Stimulated activated CD8-positive, alpha-beta memory T cell treated with anti-CD3 and anti-CD28 coated beads, Interleukin-15, amount 100 ng/mL, for 1 hour (primary cell): ENCODE results near the gene TUT7.
"Not testable (repeated sequence)": the region's sequence is repeated elsewhere in the genome, so short reads cannot be mapped to it uniquely, and the experiment has no call there.

Experiments
- DNase-seq: peaks from one replicate; pipeline ENCODE4 v3.0.0-alpha.2; 2020; ENCODE audit warnings: low read depth

The TUT7 gene

GRCh38 chr9:86300701-86301100, 53.5 kb downstream of the TUT7 start:
- no peak for DNase-seq

GRCh38 chr9:86298873-86299272, 55.3 kb downstream of the TUT7 start:
- no peak for DNase-seq

DNA sequence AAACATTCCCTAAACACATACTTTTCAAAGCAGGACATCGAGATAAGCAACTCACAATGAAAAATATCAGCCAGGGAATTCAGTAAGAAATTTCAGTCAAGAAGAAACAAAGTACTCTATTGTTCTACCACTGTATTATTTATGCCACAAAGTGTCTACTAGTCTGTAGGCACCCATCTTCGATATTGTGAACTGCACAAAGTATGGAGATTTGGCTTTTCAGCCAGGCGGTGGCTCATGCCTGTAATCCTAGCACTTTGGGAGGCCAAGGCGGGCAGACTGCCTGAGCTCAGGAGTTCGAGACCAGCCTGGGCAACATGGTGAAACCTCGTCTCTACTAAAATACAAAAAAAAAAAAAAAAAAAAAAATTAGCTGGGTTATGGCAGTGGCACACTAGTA, 63.9 kb downstream of the TUT7 start:
- not testable (repeated sequence) for DNase-seq

- DNase-seq, result no peak
These were observed 65.6 kb downstream of the TUT7 start for GRCh38 chr9:86288499-86289198.

DNA sequence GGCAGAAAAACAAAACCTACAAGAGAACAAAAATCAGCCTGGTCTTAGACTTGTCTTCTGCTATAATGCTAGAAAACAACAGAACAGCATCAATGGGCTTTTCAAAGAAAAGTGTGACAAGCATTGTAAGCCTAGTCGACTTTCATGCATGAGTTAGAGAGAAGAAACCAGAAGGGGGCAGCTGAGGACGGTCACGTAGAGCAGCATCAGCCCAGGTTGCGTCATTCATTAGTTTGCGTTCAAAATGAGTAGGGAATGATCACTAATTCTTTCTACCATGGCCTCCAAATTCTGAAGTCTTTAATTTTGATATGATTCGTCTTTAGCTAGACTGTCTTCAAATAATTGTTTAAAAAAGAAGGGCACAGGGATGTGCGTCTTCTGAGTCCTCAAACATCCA, 67.2 kb downstream of the TUT7 start:
- DNase-seq, result no peak

- no peak for DNase-seq
These were observed 67.9 kb downstream of the TUT7 start for GRCh38 chr9:86286278-86286677.

GRCh38 chr9:86285261-86285660, 68.9 kb downstream of the TUT7 start:
- no peak for DNase-seq

GRCh38 chr9:86282979-86283535, 71.2 kb downstream of the TUT7 start:
- DNase-seq, result no peak

DNA sequence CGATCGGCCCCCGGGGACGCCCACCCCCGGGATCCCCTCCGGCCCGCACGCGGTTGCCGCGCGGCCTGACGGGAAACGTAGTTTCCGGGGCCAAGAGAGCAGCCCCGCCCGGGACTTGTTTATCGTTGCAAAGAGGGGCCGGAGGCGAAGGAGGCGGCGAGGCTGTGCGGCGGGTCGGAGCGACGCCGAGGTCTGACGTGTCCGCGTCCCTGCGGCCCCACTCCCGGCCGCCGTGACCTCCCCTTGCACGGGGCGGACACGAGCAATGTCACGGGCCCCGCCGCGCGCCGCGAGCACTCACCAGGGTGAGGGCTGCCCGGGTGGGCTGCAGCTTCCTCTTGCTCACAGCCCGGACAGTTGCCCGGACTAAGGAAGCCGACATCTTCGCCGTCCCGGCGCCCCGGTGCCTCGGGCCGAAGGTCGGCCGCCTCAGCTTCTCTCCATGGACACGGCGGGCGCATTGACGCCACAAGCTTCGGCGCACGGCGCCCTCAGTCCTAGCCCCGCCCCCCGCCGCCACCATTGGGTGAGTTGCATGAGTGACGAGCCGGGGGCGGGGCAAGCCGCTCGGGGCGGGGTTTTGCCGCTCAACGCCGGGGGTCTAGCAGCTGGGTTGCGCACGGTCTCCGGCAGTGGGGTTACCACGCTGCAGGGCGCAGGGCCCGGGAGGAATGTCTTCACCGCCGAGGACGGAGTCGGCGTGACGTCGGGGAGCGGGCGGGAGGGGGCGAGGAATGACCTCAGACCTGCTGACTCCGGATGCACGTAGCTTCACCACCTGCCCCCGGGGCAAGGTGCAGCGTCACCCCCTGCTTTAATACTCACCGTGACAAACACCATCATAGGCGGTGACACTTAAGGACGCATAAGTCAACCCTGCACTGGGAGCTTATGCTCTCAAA, 71.9 kb downstream of the TUT7 start, which contains the start of gene ISCA1:
ISCA1 (minus strand) TSS at position 462 of the 902 bp plus-strand sequence; CDS start at position 382, 80 bp downstream.
- peak; percentile 98 for DNase-seq

DNA sequence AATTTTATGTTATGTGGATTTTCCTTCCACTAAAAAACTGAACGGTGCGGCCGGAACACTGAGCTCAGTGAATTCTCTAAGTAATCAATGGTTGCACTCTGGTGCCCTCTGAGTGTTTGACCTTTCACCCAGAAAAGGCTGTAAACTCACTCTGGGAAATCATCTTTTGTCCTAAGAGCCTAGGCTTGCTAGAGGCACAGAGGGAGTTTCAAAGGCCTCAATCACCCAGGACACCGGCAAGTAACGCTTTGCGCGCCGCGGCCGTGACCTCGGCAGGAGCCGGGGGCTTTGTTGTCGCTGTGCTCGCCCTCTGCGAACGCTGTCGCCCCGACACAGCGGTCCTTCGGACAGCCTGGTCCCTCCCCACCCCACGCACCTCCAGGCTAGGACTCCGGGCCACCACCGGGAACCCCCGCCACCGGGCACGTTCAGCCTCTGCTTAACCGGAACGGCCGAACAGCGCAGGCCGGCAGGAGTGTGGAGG, 72.6 kb downstream of the TUT7 start:
- no peak for DNase-seq

DNA sequence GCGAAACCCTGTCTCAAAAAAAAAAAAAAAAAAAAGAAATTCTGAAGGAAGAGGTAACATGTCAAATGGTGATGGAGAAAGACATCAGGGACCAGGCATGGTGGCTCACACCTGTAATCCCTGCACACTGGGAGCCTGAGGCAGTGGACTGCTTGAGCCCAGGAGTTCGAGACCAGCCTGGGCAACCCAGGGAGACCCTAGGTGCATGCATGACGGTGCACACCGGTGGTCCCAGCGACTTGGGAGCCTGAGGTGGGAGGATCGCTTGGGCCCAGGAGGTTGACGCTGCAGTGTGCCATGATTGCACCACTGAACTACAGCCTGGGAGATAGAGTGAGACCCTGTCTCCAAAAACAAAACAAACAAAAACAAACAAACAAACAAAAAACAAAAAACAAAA, 73.6 kb downstream of the TUT7 start:
- no peak for DNase-seq

GRCh38 chr9:86279839-86280238, 74.4 kb downstream of the TUT7 start:
- no peak for DNase-seq

DNA sequence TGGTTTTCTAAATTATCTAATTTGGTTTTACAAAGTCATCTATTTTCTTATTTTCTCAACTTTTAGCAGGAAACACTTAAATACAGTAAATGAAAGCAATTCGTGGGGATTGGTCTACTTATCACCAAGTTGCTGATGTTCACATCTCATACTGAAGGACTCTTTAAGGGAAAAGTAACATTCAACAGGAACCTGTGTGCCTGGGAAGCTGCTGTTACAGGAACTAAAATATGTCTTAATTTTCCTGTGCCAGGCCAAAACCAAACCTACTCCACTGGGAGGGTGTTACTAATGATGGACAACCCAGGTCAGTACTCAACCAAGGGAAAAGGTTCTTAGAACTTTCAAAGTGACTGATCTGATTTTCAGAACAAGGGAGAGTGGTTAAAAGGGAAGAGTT, 77.1 kb downstream of the TUT7 start:
- no peak for DNase-seq

DNA sequence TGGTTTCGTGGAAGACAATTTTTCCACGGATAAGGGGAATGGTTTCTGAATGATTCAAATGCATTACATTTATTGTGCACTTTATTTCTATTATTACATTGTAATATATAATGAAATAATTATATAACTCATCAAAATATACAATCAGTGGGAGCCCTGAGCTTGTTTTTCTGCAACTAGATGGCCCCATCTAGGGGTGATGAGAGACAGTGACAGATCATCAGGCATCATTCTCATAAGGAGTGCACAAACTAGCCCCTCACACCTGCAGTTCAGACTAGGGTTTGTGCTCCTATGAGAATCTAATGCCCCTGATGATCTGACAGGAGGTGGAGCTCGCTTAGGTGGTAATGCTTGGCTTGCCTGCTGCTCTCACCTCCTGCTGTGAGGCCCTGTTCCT, 78.2 kb downstream of the TUT7 start:
- no peak for DNase-seq

DNA sequence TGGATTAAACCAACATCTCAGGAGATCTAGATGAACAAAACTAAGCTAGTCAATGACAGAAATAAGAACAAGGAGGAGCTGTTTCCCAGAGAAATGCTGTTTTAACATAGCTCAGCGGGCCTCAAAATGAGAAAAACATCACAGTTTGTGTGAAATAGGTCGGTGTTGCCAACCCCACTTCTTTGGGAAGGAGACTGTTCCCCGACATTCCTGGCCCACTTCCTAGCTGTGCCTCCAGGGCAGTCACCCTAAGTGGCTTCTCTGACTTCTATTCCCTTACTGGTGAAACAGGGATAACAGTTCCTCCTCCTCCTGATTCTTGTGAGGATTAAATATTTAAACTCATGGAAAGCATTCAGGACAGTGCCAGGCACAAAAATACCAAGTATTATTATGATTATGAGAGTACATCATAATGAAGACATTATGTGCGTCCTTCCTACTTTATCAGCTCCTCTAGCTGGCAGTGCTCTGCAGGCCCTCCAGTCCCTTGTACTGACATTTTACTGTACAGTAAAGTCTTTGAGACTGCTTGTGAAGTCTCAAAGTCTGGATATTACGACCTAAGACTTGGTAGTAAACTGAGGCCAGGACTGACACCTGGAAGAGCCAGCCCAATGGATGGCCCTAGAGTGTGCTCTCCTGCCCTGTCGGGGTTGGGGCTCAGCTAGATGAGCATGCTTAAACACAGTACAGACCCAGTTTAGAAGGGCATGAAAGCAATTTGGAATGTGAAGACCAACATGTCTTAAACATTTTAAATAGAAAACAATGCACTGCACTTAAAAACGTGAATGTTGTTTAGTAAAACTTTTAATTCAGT, 79.2 kb downstream of the TUT7 start:
- DNase-seq, result no peak

DNA sequence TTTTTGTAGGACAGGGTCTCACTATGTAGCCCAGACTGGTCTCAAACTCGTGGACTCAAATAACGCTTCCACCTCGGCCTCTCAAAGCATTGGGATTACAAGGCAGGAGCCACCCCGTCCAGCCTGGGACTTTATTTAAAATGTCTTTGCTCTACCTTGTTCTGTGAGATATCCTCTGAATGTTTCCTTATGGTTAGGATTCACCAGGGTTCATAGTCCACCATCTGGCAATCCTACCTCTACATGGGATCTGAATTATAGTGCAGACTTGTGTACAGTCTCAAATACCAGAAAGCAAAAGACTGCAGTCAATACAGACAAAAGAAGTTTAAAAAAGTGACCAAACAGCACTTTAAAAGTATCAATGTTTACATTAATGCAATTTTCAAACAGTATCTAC, 82.0 kb downstream of the TUT7 start:
- DNase-seq, result no peak

DNA sequence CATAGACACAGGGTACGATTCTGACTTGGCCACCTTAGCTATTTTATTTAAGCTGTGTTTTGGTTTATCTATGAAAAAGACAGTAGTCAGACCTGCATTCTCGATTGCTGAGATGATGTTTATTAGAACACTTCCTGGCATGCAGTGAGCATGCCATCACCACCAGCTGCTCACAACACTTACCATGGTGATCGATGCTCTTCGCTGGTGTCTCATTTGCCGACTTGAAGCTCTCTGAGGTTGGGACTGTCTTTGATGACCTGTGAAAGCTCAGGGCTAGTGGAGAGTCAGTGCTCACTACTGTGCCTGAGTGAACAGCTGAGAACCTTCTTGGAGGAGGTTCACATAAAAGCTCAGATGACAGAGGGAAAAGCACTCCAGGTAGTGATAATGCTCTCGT, 90.3 kb downstream of the TUT7 start:
- DNase-seq, result no peak

GRCh38 chr9:86262492-86262891, 91.7 kb downstream of the TUT7 start:
- DNase-seq, result no peak

- no peak for DNase-seq
These were observed 94.7 kb downstream of the TUT7 start, which contains the start of gene C9orf153 for GRCh38 chr9:86259557-86259956. TSS of gene C9orf153 (minus strand) at chr9:86259657. CDS start at chr9:86229603, 30,054 bp downstream.

GRCh38 chr9:86257391-86257790, 96.8 kb downstream of the TUT7 start:
- DNase-seq, result no peak

GRCh38 chr9:86256653-86257052, 97.6 kb downstream of the TUT7 start:
- no peak for DNase-seq

DNA sequence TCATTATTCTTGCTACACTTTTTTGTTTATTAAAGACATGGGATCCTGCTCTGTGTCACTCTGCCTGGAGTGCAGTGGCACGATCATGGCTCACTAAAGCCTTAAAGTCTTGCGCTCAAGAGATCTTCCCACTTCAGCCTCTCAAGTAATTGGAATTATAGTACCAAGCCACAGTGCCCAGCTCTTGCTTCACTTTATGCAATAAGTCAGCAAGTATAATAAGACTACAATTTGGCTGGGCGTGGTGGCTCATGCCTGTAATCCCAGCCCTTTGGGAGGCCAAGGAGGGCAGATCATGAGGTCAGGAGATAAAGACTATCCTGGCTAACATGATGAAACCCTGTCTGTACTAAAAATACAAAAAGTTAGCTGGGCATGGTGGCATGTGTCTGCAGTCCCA, 100.6 kb downstream of the TUT7 start:
- no peak for DNase-seq
